ENCODE results near the gene ZNF473.

The ZNF473 gene

GRCh38 chr19:50025794-50026549 is at the start of gene ZNF473:
TSS of gene ZNF473 (plus strand) at chr19:50026005. CDS start at chr19:50031083, 5,078 bp downstream.
- H3K27me3 ChIP-seq (ENCODE audit: control insufficient read depth, insufficient read depth, low read length), result no peaks in the 10 kb centered on the region
- peaks cover 4% of the 10 kb centered on the region; the same call in 1 of the 2 replicates for H3K36me3 ChIP-seq (ENCODE audit: control insufficient read depth, insufficient read depth, low read length)
- H3K4me1 ChIP-seq (ENCODE audit: control insufficient read depth, insufficient read depth, low read length), result no peaks in the 10 kb centered on the region
- H3K9me3 ChIP-seq (ENCODE audit: control insufficient read depth, insufficient read depth, low read length), result no peaks in the 10 kb centered on the region
- no peak within 1 kb of the TSS for H3K27ac ChIP-seq (ENCODE audit: low read length)
- H3K4me3 ChIP-seq (ENCODE audit: low read length), result peak within 1 kb of the TSS; percentile 84
- no CpG with 5 or more reads among the region's 45 CpGs for WGBS (ENCODE audit: insufficient coverage, insufficient read length)
- DNase-seq (ENCODE audit: low read depth, low spot score), result peak; percentile 70

- Histone ChIP-seq H3K27me3 (ENCODE audit: control insufficient read depth, insufficient read depth, low read length) (no peaks in the 10 kb centered on the region), H3K9me3 (ENCODE audit: control insufficient read depth, insufficient read depth, low read length) (no peaks in the 10 kb centered on the region)
Observed at GRCh38 chr19:49976496-49976895, 49.3 kb upstream of the ZNF473 start.

DNA sequence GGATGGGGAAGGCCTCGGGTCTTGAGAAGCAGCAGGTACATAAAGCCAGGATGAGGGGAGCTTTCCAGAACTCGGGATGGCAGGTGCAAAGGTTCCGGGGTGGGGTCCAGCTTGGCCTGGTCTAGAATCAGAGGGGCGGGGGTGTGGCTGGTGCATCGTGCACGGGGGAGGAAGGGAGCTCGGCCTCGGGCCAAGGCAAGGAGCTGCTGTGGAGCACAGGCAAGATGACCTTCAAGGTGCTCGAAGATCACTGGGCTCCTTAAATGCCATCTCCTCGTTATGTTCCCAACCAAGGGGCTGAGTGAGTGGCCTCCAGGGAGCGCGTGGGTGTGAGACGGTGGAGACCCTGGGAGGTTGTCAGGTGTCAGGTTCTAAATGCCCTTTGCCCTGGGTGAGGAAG is 48.7 kb upstream of the ZNF473 start:
- no peak overlapping the region for H3K4me3 ChIP-seq (ENCODE audit: low read length)
- H3K27me3 ChIP-seq (ENCODE audit: control insufficient read depth, insufficient read depth, low read length), result no peaks in the 10 kb centered on the region
- no peaks in the 10 kb centered on the region for H3K9me3 ChIP-seq (ENCODE audit: control insufficient read depth, insufficient read depth, low read length)
- DNase-seq (ENCODE audit: low read depth, low spot score), result no peak
- H3K4me1 ChIP-seq (ENCODE audit: control insufficient read depth, insufficient read depth, low read length), result no peaks in the 10 kb centered on the region
- no peak overlapping the region for H3K27ac ChIP-seq (ENCODE audit: low read length)
- no CpG with 5 or more reads among the region's 13 CpGs for WGBS (ENCODE audit: insufficient coverage, insufficient read length)
- H3K36me3 ChIP-seq (ENCODE audit: control insufficient read depth, insufficient read depth, low read length), result no peaks in the 10 kb centered on the region

More at GRCh38 chr19:49976496-49976895, 49.3 kb upstream of the ZNF473 start:
- no CpG with 5 or more reads among the region's 3 CpGs for WGBS (ENCODE audit: insufficient coverage, insufficient read length)
- Histone ChIP-seq H3K4me3 (ENCODE audit: low read length) (no peak overlapping the region), H3K36me3 (ENCODE audit: control insufficient read depth, insufficient read depth, low read length) (no peaks in the 10 kb centered on the region), H3K27ac (ENCODE audit: low read length) (no peak overlapping the region), H3K4me1 (ENCODE audit: control insufficient read depth, insufficient read depth, low read length) (no peaks in the 10 kb centered on the region)
- no peak for DNase-seq (ENCODE audit: low read depth, low spot score)

- Histone ChIP-seq H3K4me1 (ENCODE audit: control insufficient read depth, insufficient read depth, low read length) (no peaks in the 10 kb centered on the region), H3K36me3 (ENCODE audit: control insufficient read depth, insufficient read depth, low read length) (no peaks in the 10 kb centered on the region), H3K9me3 (ENCODE audit: control insufficient read depth, insufficient read depth, low read length) (no peaks in the 10 kb centered on the region), H3K27ac (ENCODE audit: low read length) (no peak overlapping the region), H3K4me3 (ENCODE audit: low read length) (no peak overlapping the region), H3K27me3 (ENCODE audit: control insufficient read depth, insufficient read depth, low read length) (no peaks in the 10 kb centered on the region)
- DNase-seq (ENCODE audit: low read depth, low spot score), result no peak
- WGBS (ENCODE audit: insufficient coverage, insufficient read length), result no CpG with 5 or more reads among the region's 18 CpGs
Observed at GRCh38 chr19:49977881-49978280, 47.9 kb upstream of the ZNF473 start.

- no peaks in the 10 kb centered on the region for H3K4me1 ChIP-seq (ENCODE audit: control insufficient read depth, insufficient read depth, low read length)
- H3K9me3 ChIP-seq (ENCODE audit: control insufficient read depth, insufficient read depth, low read length), result no peaks in the 10 kb centered on the region
- WGBS (ENCODE audit: insufficient coverage, insufficient read length), result no CpG with 5 or more reads among the region's 11 CpGs
- DNase-seq (ENCODE audit: low read depth, low spot score), result no peak
- no peaks in the 10 kb centered on the region for H3K36me3 ChIP-seq (ENCODE audit: control insufficient read depth, insufficient read depth, low read length)
- H3K27me3 ChIP-seq (ENCODE audit: control insufficient read depth, insufficient read depth, low read length), result no peaks in the 10 kb centered on the region
- H3K4me3 ChIP-seq (ENCODE audit: low read length), result no peak overlapping the region
- no peak overlapping the region for H3K27ac ChIP-seq (ENCODE audit: low read length)
Observed at GRCh38 chr19:49978324-49978723, 47.5 kb upstream of the ZNF473 start.

- no peaks in the 10 kb centered on the region for H3K4me1 ChIP-seq (ENCODE audit: control insufficient read depth, insufficient read depth, low read length)
- H3K27me3 ChIP-seq (ENCODE audit: control insufficient read depth, insufficient read depth, low read length), result no peaks in the 10 kb centered on the region
- no CpG with 5 or more reads among the region's 21 CpGs for WGBS (ENCODE audit: insufficient coverage, insufficient read length)
- no peaks in the 10 kb centered on the region for H3K36me3 ChIP-seq (ENCODE audit: control insufficient read depth, insufficient read depth, low read length)
- no peak for DNase-seq (ENCODE audit: low read depth, low spot score)
- H3K9me3 ChIP-seq (ENCODE audit: control insufficient read depth, insufficient read depth, low read length), result no peaks in the 10 kb centered on the region
- no peak overlapping the region for H3K27ac ChIP-seq (ENCODE audit: low read length)
- no peak overlapping the region for H3K4me3 ChIP-seq (ENCODE audit: low read length)
Observed at GRCh38 chr19:49981603-49982593, 43.9 kb upstream of the ZNF473 start.

DNA sequence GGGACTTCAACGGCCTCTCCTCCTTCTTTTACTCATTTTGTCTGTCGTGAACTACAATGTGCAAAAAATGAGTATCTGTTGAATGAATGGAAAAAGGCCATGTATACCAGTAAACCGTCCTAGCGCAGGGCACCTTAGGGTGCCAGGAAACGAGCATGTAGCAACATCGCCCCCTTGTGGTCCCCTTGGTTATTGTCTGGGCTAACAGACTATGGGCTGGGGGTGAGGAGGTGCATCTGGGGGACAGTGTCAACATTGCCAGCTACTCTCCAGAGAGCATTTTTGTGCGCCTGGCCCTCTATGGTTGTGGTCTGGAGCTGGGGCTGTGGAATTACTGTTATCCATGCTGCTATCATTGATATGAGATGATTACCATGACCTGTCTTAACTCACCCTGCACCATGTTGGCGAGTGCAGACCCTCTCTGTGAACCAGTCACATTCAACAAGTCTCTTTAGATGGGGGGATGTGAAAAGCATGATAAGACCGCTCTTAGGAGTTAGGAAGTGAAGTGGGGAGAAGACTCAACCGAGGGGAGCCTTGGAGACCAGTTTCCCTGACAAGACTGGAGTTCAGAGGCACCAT is 42.1 kb upstream of the ZNF473 start:
- H3K36me3 ChIP-seq (ENCODE audit: control insufficient read depth, insufficient read depth, low read length), result no peaks in the 10 kb centered on the region
- no peak overlapping the region for H3K4me3 ChIP-seq (ENCODE audit: low read length)
- no peak overlapping the region for H3K27ac ChIP-seq (ENCODE audit: low read length)
- WGBS (ENCODE audit: insufficient coverage, insufficient read length), result no CpG with 5 or more reads among the region's 10 CpGs
- H3K9me3 ChIP-seq (ENCODE audit: control insufficient read depth, insufficient read depth, low read length), result no peaks in the 10 kb centered on the region
- DNase-seq (ENCODE audit: low read depth, low spot score), result peak; percentile 41
- H3K27me3 ChIP-seq (ENCODE audit: control insufficient read depth, insufficient read depth, low read length), result no peaks in the 10 kb centered on the region
- H3K4me1 ChIP-seq (ENCODE audit: control insufficient read depth, insufficient read depth, low read length), result no peaks in the 10 kb centered on the region

DNA sequence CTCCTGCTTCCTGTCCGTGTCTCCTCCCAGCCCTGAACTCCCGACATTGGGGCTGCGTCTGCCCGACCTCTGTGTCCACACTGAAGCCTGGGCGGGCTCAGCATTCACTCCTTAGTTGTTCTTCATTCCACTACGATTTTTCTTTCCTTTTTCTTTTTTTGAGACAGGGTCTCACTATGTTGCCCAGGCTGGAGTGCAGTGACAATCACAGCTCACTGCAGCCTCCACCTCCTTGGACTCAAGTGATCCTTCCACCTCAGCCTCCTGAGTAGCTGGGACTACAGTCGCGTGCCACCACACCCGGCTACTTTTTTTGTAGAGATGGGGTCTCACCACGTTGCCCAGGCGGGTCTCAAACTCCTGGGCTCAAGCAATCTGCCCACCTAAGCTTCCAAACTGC is 41.3 kb upstream of the ZNF473 start:
- H3K36me3 ChIP-seq (ENCODE audit: control insufficient read depth, insufficient read depth, low read length), result no peaks in the 10 kb centered on the region
- no peak for DNase-seq (ENCODE audit: low read depth, low spot score)
- no peaks in the 10 kb centered on the region for H3K9me3 ChIP-seq (ENCODE audit: control insufficient read depth, insufficient read depth, low read length)
- H3K27ac ChIP-seq (ENCODE audit: low read length), result no peak overlapping the region
- no peaks in the 10 kb centered on the region for H3K27me3 ChIP-seq (ENCODE audit: control insufficient read depth, insufficient read depth, low read length)
- H3K4me3 ChIP-seq (ENCODE audit: low read length), result no peak overlapping the region
- WGBS (ENCODE audit: insufficient coverage, insufficient read length), result no CpG with 5 or more reads among the region's 11 CpGs
- no peaks in the 10 kb centered on the region for H3K4me1 ChIP-seq (ENCODE audit: control insufficient read depth, insufficient read depth, low read length)

DNA sequence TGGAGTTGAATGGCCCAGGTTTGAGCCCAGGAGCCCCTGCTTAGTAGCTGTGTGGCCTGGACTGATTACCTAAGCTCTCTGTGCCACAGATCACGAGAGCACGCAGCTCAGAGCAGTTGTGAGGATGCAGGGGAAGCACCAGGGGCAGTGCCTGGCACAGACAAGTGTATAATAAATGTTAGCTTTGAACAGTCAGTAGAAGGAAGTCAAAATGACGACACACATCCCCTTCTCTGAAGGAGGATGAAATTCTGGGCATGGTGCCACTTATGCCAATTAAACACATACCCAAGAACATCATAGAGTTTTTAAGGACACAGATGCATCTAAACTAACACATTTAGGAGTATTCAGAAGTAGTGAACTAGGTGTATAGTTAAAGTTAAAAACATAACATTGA is 39.9 kb upstream of the ZNF473 start:
- Histone ChIP-seq H3K4me3 (ENCODE audit: low read length) (no peak overlapping the region), H3K4me1 (ENCODE audit: control insufficient read depth, insufficient read depth, low read length) (no peaks in the 10 kb centered on the region), H3K36me3 (ENCODE audit: control insufficient read depth, insufficient read depth, low read length) (no peaks in the 10 kb centered on the region), H3K9me3 (ENCODE audit: control insufficient read depth, insufficient read depth, low read length) (no peaks in the 10 kb centered on the region), H3K27ac (ENCODE audit: low read length) (no peak overlapping the region), H3K27me3 (ENCODE audit: control insufficient read depth, insufficient read depth, low read length) (no peaks in the 10 kb centered on the region)
- no CpG with 5 or more reads among the region's 3 CpGs for WGBS (ENCODE audit: insufficient coverage, insufficient read length)
- DNase-seq (ENCODE audit: low read depth, low spot score), result no peak

DNA sequence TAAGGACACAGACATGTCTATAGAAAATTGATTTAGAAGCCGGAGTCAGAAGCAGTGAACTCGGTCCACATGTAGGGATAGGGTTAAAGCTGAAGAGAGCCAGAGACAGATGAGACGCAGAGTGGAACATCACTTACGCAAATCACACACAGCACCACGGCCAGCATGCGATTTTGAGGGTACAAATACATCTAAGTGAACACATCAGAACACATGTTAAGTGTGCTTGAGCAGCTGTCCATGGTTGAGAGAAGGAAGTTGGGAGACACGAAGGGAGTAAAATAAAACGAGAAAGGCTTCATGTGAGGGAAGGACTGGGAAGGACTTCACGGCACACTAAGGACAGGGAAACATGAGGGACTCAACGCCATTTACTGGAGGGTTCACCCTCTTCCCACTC is 39.5 kb upstream of the ZNF473 start:
- DNase-seq (ENCODE audit: low read depth, low spot score), result no peak
- Histone ChIP-seq H3K9me3 (ENCODE audit: control insufficient read depth, insufficient read depth, low read length) (no peaks in the 10 kb centered on the region), H3K36me3 (ENCODE audit: control insufficient read depth, insufficient read depth, low read length) (no peaks in the 10 kb centered on the region), H3K27me3 (ENCODE audit: control insufficient read depth, insufficient read depth, low read length) (no peaks in the 10 kb centered on the region), H3K4me3 (ENCODE audit: low read length) (no peak overlapping the region), H3K27ac (ENCODE audit: low read length) (no peak overlapping the region), H3K4me1 (ENCODE audit: control insufficient read depth, insufficient read depth, low read length) (no peaks in the 10 kb centered on the region)
- no CpG with 5 or more reads among the region's 10 CpGs for WGBS (ENCODE audit: insufficient coverage, insufficient read length)
